Right renal cortex interstitium (tissue), 3 donors: ENCODE results near the gene RPH3AL. TPM values are rescaled to one million over a fixed set of nuclear protein-coding genes. Genes with fewer than 3 reads are reported as not detected.

Experiments used
- DNase-seq, 3 donors: peaks; one replicate each; pipeline ENCODE4 v3.0.0-alpha.2; 2013; ENCODE audit warnings: low read depth in 3 of 3, low spot score in 2 of 3
- polyA plus RNA-seq, 3 donors: library from polyadenylated mRNA; unstranded; fragments of 120-200 nt; gene quantifications; one replicate each; pipeline ENCODE4 v1.2.1, GENCODE V29; 2013; ENCODE audit not compliant: insufficient read length in 3 of 3

Gene RPH3AL
- polyA plus RNA-seq, 3 donors, result 11.6 to 19.7 (median 16.5) TPM

DNA sequence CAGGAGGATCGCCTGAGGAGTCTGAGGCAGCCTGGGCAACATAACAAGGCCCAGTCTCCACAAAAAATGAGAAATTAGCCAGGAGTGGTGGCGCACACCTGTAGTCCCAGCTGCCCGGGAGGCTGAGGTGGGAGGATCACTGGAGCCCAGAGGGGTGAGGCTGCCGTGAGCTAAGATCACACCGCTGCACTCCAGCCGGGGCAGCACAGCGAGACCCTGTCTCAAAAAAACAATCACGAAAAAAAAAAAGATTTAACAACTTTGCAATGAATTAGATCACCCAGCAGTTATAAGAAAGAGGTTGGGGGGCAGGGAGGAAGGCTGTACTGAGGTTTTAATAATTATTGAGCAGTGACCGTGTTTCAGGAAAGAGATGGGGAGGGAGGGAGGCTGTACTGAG, 49.4 kb downstream of the RPH3AL start:
- DNase-seq, result no peak

DNA sequence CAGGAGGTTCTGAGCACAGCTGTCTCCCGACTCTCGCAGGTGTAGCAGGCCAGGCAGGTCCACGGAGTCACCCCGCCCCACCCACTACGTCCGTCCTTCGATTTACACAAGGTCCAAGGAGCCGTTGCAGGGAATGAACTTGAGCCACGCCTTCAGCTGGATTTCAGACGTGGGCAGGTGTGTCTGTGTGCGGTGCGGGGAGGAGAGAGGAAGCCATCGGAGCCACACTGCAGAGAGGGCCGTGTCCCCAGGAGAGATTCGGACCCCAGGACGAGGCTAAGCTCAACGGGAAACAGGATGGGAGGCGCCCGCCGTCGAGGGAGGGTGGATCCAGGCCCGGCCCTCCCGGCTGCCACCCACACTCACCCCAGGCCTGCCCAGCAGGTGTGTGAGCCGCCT, 50.3 kb downstream of the RPH3AL start:
- no peak for DNase-seq

DNA sequence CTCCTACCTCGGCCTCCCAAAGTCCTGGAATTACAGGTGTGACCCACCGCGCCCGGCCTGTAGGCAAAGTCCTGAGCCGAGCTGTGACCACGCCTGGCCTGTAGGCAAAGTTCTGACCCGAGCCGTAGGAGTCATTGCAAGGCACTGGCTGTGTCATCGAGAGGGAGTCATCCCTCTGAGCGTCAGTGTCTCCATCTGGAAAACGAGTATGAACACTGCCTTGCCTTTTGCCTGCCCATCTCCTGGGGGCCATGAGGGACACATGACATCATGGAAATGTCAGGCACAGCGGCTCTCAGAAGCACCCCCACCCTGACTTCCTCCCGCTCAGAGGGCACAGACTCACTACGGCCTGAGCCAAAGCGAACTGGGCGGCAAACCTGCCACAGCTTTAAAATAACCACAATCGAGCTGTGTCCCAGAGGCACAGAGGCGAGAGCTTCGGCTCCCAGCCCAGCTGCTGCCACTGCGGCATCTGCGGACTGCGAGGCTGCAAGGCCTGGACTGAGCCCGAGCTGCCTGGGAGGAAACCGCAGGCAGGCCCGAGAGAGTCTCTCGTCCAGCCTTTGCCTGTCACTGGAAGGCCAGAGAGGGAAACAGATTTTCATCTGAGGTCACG, 50.8 kb downstream of the RPH3AL start:
- no peak for DNase-seq

DNA sequence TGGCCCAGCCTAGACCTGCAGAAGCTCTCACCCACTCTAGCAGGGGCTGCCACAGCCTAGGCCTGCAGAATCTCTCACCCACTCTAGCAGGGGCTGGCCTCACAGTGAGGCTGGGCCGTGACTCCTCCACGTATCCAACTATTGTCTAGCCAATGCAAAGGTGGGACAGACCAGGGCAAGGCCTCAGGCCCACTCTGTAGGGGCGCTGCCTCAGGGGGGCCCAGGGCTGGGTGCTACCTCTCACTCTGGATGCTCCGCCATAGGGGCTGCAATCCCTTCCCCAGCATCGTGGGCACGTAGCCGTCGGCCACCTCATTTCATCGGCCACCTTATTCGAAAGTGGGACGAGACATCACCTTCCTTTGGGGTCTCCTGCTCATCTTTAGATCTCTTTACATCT, 51.7 kb downstream of the RPH3AL start:
- no peak for DNase-seq

DNA sequence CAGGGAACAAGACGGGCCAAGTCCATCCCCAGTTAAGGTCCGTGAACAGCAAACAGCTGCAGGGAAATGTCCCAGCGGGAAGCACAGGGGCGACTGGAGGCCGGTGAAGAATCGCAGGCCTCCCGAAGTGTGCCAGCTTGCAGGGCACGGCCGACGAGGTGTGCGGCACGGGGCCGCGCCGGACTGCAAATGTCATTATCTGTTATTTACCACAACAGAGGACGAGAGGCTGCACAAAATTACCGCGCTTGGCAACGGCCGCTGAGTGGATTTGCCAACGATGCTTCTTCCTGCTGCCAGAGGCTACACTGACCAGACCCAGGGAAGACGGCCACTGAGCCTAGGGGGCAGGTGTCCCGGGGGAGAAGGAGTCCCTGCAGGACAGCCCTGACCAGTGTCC, 53.1 kb downstream of the RPH3AL start:
- DNase-seq, result no peak

DNA sequence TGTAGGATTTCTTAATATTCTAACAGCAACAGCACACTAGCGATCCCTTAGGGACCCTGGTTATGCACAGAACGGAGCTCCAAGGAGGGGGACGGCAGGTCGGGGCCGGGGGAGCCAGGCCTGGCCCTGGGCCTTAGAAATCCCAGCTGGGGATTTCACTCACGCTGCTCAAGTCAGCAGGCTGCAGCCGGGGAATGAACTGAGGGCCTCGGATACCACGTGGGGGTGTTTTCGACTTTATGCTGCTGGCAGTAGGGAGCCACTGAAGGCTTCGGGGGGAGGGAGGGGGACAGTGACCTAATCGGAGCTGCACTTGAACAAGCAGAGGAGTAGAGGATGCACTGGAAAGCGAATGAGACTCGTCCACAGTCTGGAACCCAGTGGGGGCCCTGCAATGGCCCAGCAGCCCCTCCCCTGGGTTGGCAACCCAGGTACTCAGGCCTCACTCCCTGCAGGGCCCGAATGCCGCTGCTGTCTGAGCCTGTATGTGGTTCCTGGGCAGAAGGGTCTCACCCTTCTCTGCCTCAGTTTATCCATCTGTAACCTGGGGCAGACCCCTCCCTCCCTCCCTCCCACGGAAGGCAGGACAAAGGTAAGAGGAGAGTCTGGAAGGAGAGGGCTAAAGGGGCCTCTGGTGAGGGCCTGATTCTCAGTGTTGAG, 53.7 kb downstream of the RPH3AL start:
- DNase-seq, result no peak

DNA sequence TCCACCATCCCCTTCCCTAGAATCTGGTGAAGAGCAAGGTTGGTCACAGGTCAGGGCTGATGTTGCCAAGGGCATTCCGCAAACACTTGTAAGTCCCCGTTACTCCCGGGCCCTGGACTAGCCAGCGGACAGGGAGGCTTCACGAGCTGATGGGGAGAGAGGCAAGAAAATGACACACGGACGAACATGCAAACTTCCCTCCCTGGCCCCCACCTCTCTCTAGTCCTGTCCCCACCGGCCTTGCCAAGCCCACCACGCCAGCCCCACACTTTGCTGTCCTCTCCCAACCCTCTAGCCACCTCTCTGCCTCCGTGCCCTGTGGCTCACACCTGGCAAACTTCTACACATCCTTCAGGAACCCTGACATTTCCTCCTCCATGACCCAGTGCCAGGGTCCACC, 54.8 kb downstream of the RPH3AL start:
- DNase-seq, result no peak

DNA sequence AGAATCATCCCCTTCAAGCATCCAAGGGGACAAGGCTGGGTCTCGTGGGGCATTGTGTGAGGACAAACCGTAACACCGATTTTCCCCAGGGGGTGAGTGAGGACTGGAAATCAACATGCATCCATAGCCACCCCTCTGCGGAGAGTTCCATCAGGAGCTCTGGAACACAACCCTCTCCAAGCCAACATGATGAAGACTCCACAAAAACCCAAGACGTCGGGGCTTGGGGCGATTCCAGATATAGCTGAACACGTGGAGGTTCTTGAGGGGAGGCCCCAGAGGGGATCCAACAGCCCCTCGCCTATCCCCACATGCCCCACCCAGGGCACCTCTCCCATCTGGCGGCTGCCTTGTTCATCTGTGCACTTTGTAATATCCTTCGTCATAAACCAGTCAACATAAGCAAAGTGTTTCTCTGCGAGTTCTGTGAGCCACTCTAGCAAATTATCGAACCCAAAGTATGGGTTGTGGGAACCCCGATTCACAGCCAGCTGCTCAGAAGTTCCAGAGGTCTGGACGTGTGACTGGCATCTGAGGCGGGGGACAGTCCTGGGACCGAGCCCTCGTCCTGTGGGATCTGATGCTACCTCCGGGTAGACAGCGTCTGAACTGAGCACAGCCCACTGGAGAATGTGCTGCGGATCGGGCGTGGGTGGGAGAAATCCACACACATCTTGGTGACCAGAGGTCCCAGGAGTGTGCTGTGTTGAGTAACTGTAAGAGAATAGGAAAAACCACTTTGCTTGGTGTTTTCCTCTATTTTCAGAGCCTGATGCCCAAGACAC, 55.5 kb downstream of the RPH3AL start:
- DNase-seq, result no peak

DNA sequence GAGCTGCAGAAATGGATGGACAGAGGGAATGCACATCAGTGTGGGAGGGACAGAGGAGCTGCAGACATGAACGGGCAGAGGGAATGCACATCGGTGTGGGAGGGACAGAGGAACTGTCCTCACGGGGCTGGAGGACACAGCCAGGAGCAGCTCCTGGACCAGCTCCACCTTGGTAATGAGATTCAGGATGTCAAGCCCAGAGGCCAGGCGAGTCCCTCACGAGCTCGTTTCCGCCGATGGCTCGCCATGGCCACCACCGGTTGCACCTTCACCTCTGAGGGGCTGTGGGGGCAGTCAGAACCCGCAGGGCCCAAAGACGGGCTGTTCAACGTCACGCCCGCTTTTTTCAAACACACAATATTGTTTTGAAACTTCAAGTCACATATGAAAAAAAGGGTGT, 56.2 kb downstream of the RPH3AL start:
- no peak for DNase-seq

DNA sequence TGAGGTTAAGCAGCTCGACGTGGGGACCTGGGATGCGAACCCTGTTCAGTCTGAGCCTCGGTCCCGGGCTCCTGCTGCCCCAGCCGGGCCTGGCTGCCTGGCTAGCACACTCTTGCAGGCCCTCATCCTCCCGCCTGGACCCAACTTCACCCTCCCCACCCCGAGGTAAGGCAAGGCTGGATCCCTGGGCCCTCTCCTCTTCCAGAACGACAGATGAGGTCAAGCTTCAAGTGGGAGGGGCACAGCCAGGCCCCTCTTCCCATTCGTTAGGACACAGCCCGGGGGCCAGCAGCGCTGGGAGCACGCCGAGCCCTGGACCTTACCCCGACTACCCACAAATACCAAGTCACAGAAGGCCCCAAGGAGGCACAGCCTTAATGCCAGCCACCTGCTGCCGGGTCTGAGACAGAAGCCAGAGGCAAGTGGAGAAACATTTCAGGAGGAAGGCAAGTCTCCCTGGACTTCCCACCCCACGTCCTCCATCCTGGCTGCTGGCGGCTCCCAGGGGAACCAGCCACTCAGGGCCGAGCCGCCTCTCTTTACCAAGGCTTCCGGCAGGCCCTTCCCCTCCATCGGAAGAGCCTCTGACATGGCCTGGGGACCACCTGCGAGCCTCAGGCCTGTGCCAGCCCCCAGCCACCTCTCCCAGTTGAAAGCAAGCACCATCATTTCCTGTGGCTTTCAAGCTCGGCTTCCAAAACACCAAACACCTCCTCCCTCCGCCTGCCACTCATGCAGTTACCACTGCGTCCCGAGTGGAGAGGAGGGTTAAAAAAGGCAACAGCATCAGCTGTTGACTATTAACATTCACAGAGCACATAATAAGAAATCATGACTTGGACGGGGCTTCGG, 59.9 kb downstream of the RPH3AL start:
- no peak for DNase-seq

DNA sequence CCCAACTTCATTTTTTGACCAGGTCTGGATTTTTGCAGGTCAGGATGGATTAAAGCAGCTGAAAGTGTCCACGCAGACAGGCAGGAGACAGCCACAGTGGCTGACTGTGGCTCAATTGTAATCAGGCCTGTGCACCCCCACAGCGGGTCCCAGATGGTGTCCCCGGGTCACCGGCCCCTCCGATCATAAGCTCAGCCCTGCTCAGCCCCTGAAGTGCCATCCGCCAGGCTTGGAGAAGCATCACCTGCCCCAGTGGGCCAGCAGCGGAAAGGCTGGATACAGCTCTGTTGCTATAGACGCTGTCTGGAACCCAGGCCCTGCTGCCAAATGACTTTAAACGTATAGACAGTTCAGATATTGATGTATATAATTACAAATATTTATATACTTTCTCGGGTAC, 60.6 kb downstream of the RPH3AL start:
- no peak for DNase-seq

DNA sequence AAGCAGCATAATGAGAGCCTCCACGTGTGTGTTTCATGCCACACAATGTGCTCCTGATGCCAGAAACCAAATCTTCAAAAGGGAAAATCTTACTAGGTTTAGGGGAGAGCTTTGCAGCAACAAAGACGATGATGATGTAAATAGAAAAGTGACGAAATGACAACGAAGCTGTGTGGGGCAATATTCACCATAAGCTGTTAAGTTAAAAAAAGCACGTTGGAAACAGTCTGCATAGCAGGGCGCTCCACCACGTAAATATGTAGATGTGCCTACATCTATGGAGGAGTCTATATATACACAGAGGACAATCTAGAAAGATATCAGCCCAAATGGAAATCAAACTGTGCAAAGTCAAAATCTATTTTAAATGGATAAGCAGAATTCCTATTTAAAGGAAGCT, 61.0 kb downstream of the RPH3AL start:
- no peak for DNase-seq

DNA sequence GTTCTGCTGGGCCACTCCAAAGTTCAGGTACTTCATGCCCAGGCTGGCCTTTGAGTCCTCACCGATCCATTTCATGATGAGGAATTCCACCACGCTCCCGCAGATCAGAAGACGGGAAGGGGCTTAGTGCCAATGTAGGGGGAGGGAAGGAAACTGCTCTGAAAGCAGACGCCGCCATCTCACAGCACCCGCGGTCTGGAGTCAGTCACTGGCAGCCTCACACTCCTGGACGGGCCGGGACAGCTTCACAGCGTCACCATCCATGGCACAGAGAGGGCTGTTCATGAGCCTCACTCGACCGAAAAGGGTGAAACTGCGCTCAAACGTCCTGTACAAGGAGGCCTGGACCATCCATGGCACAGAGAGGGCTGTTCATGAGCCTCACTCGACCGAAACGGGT, 62.0 kb downstream of the RPH3AL start:
- DNase-seq, result no peak

DNA sequence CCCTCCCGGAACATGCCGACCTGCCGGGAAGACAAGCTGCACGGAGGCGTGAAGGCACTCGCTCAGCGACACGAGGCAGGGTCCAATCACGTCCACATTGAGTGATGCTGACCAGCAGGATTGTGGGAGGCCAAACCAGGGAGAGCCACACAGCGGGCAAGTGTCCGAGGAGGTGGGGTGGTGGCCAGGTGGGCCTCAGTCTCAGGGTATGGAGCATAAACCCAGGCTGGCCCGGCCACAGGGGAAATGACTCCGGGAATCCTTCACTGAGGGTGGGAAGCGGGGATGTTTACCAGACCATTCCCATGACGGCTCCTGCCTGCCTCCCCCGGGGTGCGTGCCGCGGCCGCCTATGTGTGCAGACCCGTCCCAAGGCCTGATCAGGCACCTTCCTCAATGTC, 62.5 kb downstream of the RPH3AL start:
- DNase-seq, result no peak

DNA sequence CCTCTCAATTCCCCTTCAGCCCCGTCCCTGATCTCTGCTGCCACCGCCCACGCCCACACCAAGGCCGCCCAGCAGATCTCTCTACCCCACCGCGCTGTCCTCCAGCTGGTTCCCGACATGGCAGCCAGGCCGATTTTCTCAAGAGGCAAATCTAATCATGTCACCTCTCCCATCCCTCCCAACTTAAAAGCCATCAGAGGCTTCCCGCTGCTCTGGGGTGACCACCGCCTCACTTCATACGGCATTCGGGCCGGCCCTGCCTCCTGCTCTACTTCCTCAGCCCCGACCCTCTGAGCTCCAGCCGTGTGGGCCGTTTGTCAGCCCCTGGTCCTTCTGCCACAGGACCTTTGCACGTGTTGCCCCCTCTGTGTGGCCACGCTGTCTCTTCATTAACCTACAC, 63.2 kb downstream of the RPH3AL start:
- DNase-seq, result no peak

DNA sequence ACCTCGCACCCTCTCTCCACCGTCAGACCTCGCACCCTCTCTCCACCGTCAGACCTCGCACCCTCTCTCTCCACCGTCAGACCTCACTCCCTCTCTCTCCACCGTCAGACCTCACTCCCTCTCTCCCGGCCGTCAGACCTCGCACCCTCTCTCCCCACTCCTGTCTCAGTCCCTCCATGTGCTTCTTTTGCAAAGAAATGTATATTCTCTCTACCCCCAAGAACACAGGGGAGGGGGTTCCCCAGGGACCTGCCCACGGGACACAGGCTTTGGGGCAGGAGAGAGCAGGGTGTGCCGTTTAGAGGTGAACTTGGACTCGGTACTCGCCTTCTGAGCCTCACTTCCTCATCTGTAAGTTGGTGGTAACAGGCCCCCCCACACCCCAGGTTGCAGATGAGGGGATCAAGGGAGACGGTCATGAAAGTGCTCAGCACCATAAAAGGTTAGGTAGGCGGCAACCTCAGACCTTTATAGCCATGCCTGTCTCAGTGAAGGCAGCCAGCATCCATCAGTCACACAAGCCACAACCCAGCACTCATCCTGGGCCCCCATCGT, 63.7 kb downstream of the RPH3AL start:
- no peak for DNase-seq

DNA sequence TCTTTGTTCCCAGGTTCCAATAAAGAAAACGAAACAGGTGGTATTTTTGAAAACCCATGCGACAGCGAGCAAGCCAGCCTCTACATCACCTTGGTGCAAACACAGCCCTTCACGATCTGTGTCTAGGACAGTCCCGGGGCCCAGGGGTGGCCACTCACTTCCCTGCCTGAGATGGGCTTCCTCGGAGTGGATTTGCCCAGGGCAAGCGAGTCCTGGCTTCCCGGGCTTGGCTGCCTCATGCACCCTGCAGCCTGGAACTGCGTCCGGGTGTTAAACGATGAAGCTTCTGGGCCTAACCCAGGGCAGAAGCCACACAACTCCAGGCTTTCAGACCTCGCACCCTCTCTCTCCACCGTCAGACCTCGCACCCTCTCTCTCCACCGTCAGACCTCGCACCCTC, 66.0 kb downstream of the RPH3AL start:
- DNase-seq, result no peak

DNA sequence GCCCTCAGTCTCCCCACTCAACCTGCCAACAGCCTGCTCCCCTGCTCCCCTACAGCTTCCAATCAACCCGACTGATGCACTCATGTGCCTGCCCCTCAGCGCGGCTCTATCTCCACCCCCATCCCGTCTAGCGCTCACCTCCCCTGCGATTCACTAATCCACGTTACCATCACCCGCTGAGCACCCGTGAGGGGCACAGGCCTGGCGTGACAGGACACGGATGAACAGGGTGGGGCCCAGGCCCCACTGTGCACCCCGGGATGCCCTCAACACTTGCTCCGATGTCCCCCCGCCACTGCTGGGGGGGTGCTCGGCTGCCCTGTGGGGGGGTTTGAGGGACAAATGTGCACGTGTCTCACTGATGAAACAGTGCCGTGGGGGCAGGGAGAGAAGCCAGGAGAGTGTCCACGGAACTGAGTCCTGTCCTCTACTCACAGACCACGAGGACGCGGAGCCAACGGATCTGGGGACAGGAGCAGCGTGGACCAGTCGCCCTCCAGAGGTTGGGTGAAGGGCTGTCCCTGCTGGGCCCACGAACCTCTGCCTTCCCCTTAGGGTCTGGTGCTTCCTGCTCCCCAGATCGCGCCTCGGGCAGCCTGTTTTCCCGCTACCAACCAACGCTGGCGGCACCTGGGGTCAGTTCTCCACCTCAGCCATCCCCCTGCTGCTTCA, 66.7 kb downstream of the RPH3AL start:
- DNase-seq, result no peak

DNA sequence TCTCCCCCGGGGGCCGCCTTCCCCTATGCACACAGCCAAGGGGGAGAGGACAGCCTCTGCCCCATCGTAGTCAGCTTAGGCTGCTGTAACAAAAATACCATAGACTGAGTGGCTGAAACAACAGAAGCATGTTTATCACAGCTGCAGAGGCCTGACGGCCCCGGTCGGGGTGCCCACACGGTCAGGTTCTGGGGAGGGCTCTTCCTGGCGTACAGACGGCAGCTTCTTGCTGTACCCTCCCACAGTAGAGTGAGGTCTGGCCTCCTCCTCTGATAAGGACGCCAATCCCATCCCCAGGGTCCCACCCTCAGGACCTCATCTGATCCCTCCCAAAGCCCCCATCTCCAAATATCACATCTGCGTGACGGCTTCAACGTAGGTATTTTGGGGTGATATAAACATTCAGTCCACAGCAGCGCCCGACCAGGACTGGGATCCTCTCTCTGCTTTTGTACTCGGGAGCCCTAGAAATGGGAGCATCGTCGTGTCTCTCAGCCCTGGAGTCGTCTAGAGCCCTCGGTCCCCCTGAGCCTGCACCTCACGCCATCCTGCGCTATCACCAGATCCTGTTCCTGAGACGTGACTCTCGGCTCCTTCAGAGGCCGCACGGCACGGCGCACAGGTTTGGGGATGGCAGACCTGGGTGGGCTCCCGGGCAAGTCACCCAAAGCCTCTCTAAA, 67.8 kb downstream of the RPH3AL start:
- no peak for DNase-seq
